ENCODE results near the gene RNF167. TPM values are rescaled to one million over a fixed set of nuclear protein-coding genes. Genes with fewer than 3 reads are reported as not detected.
A peak's percentile ranks its signal among the peaks of the same experiment; 100 is the strongest.

RNF167 gene
- total and polyA plus RNA-seq, 2 of the 13 experiments (the other 11 are each of a cell fraction or from before 2014, with no cell fraction given): 44.1 to 45.4 TPM

DNA sequence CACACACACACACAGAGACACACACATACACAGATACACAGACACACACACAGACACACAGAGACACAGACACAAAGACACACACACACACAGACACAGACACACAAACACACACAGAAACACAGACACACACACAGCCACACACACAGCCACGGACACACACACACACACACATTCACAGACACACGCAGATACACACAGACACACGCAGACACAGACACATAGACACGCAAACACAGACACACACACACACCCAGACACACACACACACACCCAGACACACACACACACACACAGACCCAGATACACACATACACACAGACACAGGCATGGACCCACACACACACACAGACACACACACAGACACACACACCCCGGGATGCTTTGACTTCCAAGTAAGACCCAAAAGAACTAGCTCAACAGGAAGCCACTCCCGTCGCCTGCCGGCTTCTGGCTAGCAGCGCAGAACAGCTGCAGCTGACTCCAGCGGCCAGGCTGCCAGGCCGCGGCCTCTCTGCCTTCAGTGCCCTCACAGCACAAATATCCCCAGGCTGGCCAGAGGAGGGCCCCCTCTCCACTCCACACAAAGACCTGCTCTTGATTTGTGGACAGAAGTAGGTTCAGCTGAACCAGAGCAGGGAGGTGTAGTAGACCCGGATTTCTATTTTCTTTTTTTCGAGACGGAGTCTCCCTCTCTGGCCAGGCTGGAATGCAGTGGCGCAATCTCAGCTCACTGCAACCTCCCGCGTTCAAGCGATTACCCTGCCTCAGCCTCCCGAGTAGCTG is 31.2 kb upstream of the RNF167 start (continued):
- TF ChIP-seq, protein P1, sequence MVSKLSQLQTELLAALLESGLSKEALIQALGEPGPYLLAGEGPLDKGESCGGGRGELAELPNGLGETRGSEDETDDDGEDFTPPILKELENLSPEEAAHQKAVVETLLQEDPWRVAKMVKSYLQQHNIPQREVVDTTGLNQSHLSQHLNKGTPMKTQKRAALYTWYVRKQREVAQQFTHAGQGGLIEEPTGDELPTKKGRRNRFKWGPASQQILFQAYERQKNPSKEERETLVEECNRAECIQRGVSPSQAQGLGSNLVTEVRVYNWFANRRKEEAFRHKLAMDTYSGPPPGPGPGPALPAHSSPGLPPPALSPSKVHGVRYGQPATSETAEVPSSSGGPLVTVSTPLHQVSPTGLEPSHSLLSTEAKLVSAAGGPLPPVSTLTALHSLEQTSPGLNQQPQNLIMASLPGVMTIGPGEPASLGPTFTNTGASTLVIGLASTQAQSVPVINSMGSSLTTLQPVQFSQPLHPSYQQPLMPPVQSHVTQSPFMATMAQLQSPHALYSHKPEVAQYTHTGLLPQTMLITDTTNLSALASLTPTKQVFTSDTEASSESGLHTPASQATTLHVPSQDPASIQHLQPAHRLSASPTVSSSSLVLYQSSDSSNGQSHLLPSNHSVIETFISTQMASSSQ (IDR thresholded peaks at IDR 0.05; ENCODE audit: low read depth): no peak
- TF ChIP-seq, protein P1 (CRISPR knock-in tag; IDR thresholded peaks at IDR 0.05; ENCODE audit: borderline replicate concordance): no peak
- TF ChIP-seq ZNF558 (CRISPR knock-in tag; IDR thresholded peaks at IDR 0.05; ENCODE audit: borderline replicate concordance): no peak
- TF ChIP-seq ZNF230 (CRISPR knock-in tag; IDR thresholded peaks at IDR 0.05): no peak
- TF ChIP-seq PHF21A (CRISPR knock-in tag; IDR thresholded peaks at IDR 0.05): peak; percentile 66; the same call in 1 of the 2 replicates
- TF ChIP-seq RERE (CRISPR knock-in tag; IDR thresholded peaks at IDR 0.05; ENCODE audit: low read depth): no peak
- TF ChIP-seq ZFP82 (CRISPR knock-in tag; IDR thresholded peaks at IDR 0.05; ENCODE audit: borderline replicate concordance): no peak
- no peak for TF ChIP-seq TBL1XR1 (IDR thresholded peaks at IDR 0.05; ENCODE audit: borderline replicate concordance, low read length, partially characterized antibody)
- peak; percentile 53 for TF ChIP-seq ZNF292 (CRISPR knock-in tag; IDR thresholded peaks at IDR 0.05; ENCODE audit: borderline replicate concordance, low read depth)
- TF ChIP-seq GATA4 (IDR thresholded peaks at IDR 0.05; ENCODE audit: borderline replicate concordance, low read depth): no peak
- no peak for TF ChIP-seq ZNF75D (CRISPR knock-in tag; IDR thresholded peaks at IDR 0.05; ENCODE audit: borderline replicate concordance)
- TF ChIP-seq, protein P2, sequence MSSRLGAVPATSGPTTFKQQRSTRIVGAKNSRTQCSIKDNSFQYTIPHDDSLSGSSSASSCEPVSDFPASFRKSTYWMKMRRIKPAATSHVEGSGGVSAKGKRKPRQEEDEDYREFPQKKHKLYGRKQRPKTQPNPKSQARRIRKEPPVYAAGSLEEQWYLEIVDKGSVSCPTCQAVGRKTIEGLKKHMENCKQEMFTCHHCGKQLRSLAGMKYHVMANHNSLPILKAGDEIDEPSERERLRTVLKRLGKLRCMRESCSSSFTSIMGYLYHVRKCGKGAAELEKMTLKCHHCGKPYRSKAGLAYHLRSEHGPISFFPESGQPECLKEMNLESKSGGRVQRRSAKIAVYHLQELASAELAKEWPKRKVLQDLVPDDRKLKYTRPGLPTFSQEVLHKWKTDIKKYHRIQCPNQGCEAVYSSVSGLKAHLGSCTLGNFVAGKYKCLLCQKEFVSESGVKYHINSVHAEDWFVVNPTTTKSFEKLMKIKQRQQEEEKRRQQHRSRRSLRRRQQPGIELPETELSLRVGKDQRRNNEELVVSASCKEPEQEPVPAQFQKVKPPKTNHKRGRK (CRISPR knock-in tag; IDR thresholded peaks at IDR 0.05): 0 out of 2 replicates have a peak, but pooled peaks have one; percentile 56
- no peak for TF ChIP-seq MEIS1 (CRISPR knock-in tag; IDR thresholded peaks at IDR 0.05; ENCODE audit: borderline replicate concordance)
- TF ChIP-seq SALL1 (CRISPR knock-in tag; IDR thresholded peaks at IDR 0.05): peak; percentile 2; the same call in 1 of the 2 replicates
- no peak for TF ChIP-seq RNF2 (conservative IDR thresholded peaks at IDR 0.05; ENCODE audit: low read depth)

Measured in HepG2 (cell line).